Dendritic cell treated with granulocyte-macrophage colony-stimulating factor and Interleukin-4, amounts not matched to agents 40 ng/mL and 50 ng/mL, for 4 days (primary cell): Measurements from ENCODE around the gene PMCH.
"Not testable (repeated sequence)": the region's sequence is repeated elsewhere in the genome, so short reads cannot be mapped to it uniquely, and the experiment has no call there.

Source experiments
- H3K27ac Mint-ChIP-seq: one replicate; pipeline ENCODE4 v1.8.0; 2022; ENCODE audit warnings: mild to moderate bottlenecking, mixed read lengths
- H3K27me3 Mint-ChIP-seq: one replicate; pipeline ENCODE4 v1.8.0; 2022; ENCODE audit warnings: mild to moderate bottlenecking, mixed read lengths
- H3K36me3 Mint-ChIP-seq: one replicate; pipeline ENCODE4 v1.8.0; 2022; ENCODE audit warnings: low read depth, mixed read lengths
- H3K4me1 Mint-ChIP-seq: one replicate; pipeline ENCODE4 v1.8.0; 2022; ENCODE audit warnings: low read depth, mixed read lengths
- H3K4me3 Mint-ChIP-seq: one replicate; pipeline ENCODE4 v1.8.0; 2022; ENCODE audit warnings: mild to moderate bottlenecking, moderate library complexity, mixed read lengths
- H3K9me3 Mint-ChIP-seq: one replicate; pipeline ENCODE4 v1.8.0; 2022; ENCODE audit warnings: mixed read lengths
- intact Hi-C: fragments of 100-400 bp; cut with micrococcal nuclease; formaldehyde crosslinking; loops from one replicate; pipeline ENCODE4 v1.15.0; 2022

Gene PMCH

DNA sequence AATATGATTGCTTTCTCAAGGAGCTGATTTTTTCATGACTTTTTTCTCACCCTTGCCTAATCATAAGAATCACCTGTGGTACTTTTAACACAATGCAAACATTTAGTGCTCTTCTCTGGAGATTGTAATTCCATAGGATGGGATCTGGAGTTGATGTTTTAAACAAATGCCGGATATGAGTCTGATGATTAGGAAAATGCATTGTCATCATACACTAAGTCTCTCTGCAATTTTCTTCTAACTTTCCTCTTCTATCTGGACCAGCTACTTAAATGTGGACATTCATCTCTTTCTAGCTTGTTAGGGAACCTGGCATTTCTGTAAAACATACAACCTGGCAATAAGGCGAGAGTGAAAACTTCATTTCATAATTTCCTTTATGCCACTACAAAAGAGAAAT lies 23.5 kb downstream of the PMCH start:
- Mint-ChIP-seq H3K27me3 (no peaks in the 10 kb centered on the region), H3K9me3 (no peaks in the 10 kb centered on the region), H3K4me3 (no peak overlapping the region), H3K27ac (no peak overlapping the region), H3K4me1 (peaks cover 2% of the 10 kb centered on the region), H3K36me3 (no peaks in the 10 kb centered on the region)
- intact Hi-C loops, result loop anchor here (5.0 kb wide), 1 partner anchor 528 kb away; no protein-coding TSS in a partner anchor

DNA sequence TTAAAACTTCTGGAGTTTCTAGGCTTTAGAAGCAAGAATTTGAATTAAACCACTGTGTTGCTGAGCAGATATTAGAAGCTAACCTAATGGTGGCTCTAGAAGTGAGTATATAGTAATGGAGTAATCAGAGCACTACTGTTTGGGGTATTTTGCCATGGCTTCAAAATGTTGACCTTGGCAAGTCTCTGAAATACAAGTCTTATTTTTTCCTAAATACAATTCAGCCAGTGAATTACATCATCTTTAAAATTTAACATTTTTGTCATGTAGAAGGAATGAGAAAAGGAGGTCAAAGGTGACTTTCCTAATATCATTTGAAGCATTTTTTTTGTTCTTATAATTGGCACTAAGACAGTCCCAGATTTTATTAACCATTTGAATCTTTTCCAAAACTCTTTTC lies 25.2 kb downstream of the PMCH start:
- H3K27me3 Mint-ChIP-seq, result no peaks in the 10 kb centered on the region
- H3K27ac Mint-ChIP-seq, result no peak overlapping the region
- intact Hi-C loops, result loop anchor here (5.0 kb wide), 1 partner anchor 530 kb away; no protein-coding TSS in a partner anchor
- no peaks in the 10 kb centered on the region for H3K36me3 Mint-ChIP-seq
- no peak overlapping the region for H3K4me3 Mint-ChIP-seq
- H3K9me3 Mint-ChIP-seq, result no peaks in the 10 kb centered on the region
- H3K4me1 Mint-ChIP-seq, result peaks cover 15% of the 10 kb centered on the region

DNA sequence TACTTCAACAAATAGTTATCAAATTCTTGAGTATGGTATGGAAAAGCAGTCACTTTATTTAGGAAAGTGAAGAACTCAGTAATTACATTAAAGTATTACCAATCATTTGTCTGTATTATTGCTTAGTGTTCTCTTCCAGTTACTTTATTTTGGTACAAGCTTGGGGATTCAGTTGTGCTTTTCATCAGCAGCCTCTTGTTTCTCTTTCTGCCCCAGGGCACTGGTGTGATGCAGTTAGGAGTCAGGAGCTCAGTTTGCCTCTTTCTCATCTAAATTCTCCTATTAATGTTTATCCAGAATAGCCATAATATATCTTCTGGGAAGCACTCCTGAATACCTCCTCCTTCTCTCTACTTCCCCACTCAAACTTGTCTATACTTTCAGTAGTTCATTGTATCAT lies 25.7 kb downstream of the PMCH start:
- H3K36me3 Mint-ChIP-seq, result no peaks in the 10 kb centered on the region
- intact Hi-C loops, result loop anchor here (5.0 kb wide), 1 partner anchor 530 kb away; no protein-coding TSS in a partner anchor
- no peak overlapping the region for H3K27ac Mint-ChIP-seq
- no peak overlapping the region for H3K4me3 Mint-ChIP-seq
- peaks cover 15% of the 10 kb centered on the region for H3K4me1 Mint-ChIP-seq
- H3K9me3 Mint-ChIP-seq, result no peaks in the 10 kb centered on the region
- no peaks in the 10 kb centered on the region for H3K27me3 Mint-ChIP-seq

DNA sequence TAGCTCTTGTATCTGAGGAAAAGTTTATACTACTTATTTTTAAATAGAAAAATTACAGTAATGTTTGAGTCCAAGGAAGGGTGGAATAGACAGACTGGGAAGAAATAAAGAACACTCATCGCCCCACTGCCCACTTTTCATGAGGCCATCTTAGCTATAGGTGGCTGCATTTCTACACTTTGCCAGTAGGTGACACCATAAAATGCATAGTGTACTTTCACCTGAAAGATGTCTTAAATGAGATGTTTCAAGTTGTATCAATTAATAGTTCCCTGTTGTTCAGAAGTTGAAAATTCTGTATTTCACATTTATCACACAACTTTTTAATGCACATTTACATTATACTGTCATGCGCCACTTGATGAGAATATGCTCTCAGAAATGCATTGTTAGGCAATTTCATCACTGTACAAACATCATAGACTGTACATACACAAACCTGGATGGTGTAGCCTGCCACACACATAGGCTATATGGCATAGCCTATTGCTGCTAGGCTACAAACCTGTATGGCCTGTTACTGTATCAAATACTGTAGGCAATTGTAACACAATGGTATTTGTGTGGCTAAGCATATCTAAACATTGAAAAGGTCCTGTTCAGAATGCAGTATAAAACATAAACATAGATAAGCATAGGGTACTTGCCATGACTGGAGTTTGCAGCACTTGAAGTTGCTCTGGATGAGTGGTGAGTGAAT lies 27.6 kb downstream of the PMCH start:
- intact Hi-C loops, result loop anchor here (5.0 kb wide), 1 partner anchor 532 kb away; no protein-coding TSS in a partner anchor
- Mint-ChIP-seq H3K4me1 (peaks cover 15% of the 10 kb centered on the region), H3K36me3 (no peaks in the 10 kb centered on the region), H3K4me3 (no peak overlapping the region), H3K27ac (no peak overlapping the region), H3K27me3 (no peaks in the 10 kb centered on the region), H3K9me3 (no peaks in the 10 kb centered on the region)

DNA sequence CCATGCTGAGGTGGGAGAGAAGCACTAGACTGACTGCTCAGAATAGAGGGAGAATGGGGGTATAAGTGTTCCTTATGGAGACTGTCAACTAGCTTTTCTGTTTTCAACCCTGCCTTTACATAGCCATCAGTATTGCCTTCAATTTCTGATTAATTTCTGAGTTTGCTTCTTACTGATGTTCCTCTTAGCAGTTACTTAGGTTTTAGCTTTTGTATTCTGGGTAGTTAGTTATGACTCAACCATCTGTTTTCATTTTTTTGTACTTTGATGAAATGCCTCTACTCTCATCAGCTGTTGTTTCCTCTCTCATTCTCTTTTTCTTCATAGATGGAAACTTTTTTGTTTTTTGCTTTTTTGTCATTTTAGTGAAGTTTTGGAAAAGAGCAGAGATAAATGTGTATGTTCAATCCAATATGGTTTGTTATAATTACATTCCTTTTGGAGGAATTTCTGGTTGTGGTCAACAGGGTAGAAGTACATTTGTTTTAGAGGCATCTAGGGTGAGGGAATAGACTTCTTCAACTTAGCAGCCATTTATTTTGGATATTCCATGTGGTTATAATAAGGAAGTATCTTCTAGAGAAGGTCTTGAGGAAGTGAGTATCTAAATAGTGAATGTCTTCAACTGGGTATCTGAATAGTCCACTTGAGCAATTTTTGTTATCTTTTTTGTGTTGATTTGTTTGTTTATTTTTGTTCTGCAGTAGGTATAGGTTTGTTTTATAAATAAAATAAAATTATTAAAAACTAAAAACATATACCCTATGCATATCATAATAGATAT lies 29.6 kb downstream of the PMCH start:
- H3K4me1 Mint-ChIP-seq, result peaks cover 15% of the 10 kb centered on the region
- H3K9me3 Mint-ChIP-seq, result no peaks in the 10 kb centered on the region
- intact Hi-C loops, result no loop called here
- no peaks in the 10 kb centered on the region for H3K27me3 Mint-ChIP-seq
- H3K27ac Mint-ChIP-seq, result no peak overlapping the region
- no peaks in the 10 kb centered on the region for H3K36me3 Mint-ChIP-seq
- H3K4me3 Mint-ChIP-seq, result no peak overlapping the region

DNA sequence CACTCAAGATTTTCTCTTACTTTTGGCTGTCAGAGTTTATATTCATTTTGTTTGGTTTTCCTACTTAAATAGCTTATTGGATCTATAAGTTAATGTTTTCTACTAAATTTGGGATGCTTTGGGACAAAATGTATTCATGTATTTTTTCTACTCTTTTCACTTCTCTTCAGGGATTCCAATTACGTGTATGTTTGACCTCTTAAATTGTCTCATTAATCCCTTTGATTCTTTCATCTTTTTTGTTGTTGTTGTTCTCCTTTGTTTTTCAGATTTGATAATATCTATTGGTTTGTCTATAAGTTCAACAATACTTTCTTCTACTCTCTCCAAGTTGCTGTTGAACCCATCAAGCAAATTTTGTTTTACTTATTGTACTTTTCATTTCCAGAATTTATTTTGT lies 34.2 kb downstream of the PMCH start:
- Mint-ChIP-seq H3K9me3 (no peaks in the 10 kb centered on the region), H3K27ac (no peak overlapping the region), H3K4me3 (no peak overlapping the region), H3K4me1 (peaks cover 7% of the 10 kb centered on the region), H3K27me3 (no peaks in the 10 kb centered on the region), H3K36me3 (no peaks in the 10 kb centered on the region)
- intact Hi-C loops, result no loop called here

DNA sequence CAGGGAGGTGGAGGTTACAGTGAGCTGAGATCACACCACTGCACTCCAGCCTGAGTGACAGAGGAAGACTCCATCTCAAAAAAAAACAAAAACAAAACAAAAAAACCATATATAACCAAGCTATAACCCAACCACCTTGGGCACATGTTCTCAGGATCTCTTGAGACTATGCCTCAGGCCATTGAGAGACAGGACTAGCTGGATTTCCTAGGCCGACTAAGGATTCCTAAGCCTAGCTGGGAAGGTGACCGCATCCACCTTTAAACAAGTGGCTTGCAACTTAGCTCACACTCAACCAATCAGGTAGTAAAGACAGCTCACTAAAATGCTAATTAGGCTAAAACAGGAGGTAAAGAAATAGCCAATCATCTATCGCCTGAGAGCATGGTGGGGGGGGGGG lies 42.4 kb downstream of the PMCH start:
- H3K27me3 Mint-ChIP-seq, H3K36me3 Mint-ChIP-seq, H3K4me3 Mint-ChIP-seq, H3K27ac Mint-ChIP-seq, H3K9me3 Mint-ChIP-seq, H3K4me1 Mint-ChIP-seq, intact Hi-C loops: not testable (repeated sequence)

DNA sequence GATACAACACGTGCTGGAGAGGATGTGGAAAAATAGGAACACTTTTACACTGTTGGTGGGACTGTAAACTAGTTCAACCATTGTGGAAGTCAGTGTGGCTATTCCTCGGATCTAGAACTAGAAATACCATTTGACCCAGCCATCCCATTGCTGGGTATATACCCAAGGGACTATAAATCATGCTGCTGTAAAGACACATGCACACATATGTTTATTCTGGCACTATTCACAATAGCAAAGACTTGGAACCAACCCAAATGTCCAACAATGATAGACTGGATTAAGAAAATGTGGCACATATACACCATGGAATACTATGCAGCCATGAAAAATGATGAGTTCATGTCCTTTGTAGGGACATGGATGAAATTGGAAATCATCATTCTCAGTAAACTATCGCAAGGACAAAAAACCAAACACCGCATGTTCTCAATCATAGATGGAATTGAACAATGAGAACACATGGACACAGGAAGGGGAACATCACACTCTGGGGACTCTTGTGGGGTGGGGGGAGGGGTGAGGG lies 50.5 kb downstream of the PMCH start:
- H3K4me1 Mint-ChIP-seq, H3K27me3 Mint-ChIP-seq, H3K9me3 Mint-ChIP-seq, intact Hi-C loops, H3K36me3 Mint-ChIP-seq, H3K27ac Mint-ChIP-seq, H3K4me3 Mint-ChIP-seq: not testable (repeated sequence)
